HCT116 (cell line): ENCODE results near the gene MS4A3. TPM values are rescaled to one million over a fixed set of nuclear protein-coding genes. Genes with fewer than 3 reads are reported as not detected.
A peak's percentile ranks its signal among the peaks of the same experiment; 100 is the strongest.

Source experiments
- ATAC-seq: fragments of 200-7000 bp; cut with Tn5 transposase; 2 replicates; pipeline ENCODE4 v1.9.1; 2020; ENCODE audit warnings: mild to moderate bottlenecking, moderate library complexity
- Bru-seq: library from RNA; stranded (reverse); fragments of 400-500 nt; gene quantifications from one replicate; lab custom pipeline; 2021; lab: Mats Ljungman, UMichigan
- BruChase-seq, 2 experiments: library from RNA; stranded (reverse); fragments of 400-500 nt; gene quantifications; one replicate each; lab custom pipeline; 2021; lab: Mats Ljungman, UMichigan
- BruUV-seq: library from RNA; stranded (reverse); fragments of 400-500 nt; replicated peaks from 2 replicates; lab custom pipeline; 2021; lab: Mats Ljungman, UMichigan
- CTCF ChIA-PET: fragments of 300-600 bp; sonication (Branson Sonifier 250); formaldehyde crosslinking; loops from one replicate; lab custom pipeline; 2021; ENCODE audit warnings: antibody characterized with exemption; lab: Charles Lee
- POLR2A ChIA-PET: fragments of 300-600, 350-600 bp; sonication (Branson Sonifier 250); formaldehyde crosslinking; loops from one replicate; lab custom pipeline; 2021; ENCODE audit warnings: antibody characterized with exemption; lab: Charles Lee
- RAD21 ChIA-PET, 2 experiments: fragments of 300-600 bp; sonication (Branson Sonifier 250); formaldehyde crosslinking; loops; one replicate each; lab custom pipeline; 2023; ENCODE audit warnings: low total read pairs in 2 of 2; ENCODE audit not compliant: uncharacterized antibody in 2 of 2, unreplicated experiment in 2 of 2, low non-redundant PET in 1 of 2; lab: Charles Lee
- DNase-seq: peaks from one replicate; pipeline ENCODE4 v3.0.0-alpha.2; 2010; ENCODE audit warnings: low read depth, low spot score
- H2AFZ ChIP-seq: fragments of 200-600 bp; shearing (Covaris generic), sonication (generic); 2 replicates; pipeline ENCODE4 v1.6.1; 2017; ENCODE audit warnings: low read depth, mixed run types, mixed read lengths, antibody characterized with exemption, low read length; ENCODE audit not compliant: poor library complexity, severe bottlenecking
- H3K27ac ChIP-seq: 2 replicates; pipeline ENCODE4 v1.5.1; 2012; ENCODE audit warnings: low read depth, low read length
- H3K27me3 ChIP-seq: fragments of 200-600 bp; sonication (generic); 2 replicates; pipeline ENCODE4 v1.6.1; 2016; ENCODE audit warnings: mixed run types, low read length, mixed read lengths; ENCODE audit not compliant: insufficient read depth
- H3K36me3 ChIP-seq, 2 experiments: fragments of 200-500 bp in 1 of 2; fragments of 200-600 bp in 1 of 2; sonication (Bioruptor generic) in 1 of 2; sonication (generic) in 1 of 2; 2 replicates each; pipeline versions ENCODE4 v1.5.1 to v1.6.1; 2014 to 2016; ENCODE audit warnings: low read length in 2 of 2, inconsistent platforms in 1 of 2, mixed read lengths in 1 of 2, mixed run types in 1 of 2; ENCODE audit not compliant: insufficient read depth in 2 of 2, control insufficient read depth in 1 of 2
- H3K4me1 ChIP-seq, 2 experiments: fragments of 200-600 bp in 1 of 2; sonication (generic) in 1 of 2; 2 replicates each; pipeline versions ENCODE4 v1.5.1 to v1.6.1; 2012 to 2017; ENCODE audit warnings: low read length in 2 of 2, inconsistent platforms in 1 of 2, mild to moderate bottlenecking in 1 of 2, mixed read lengths in 1 of 2, mixed run types in 1 of 2, moderate library complexity in 1 of 2; ENCODE audit not compliant: insufficient read depth in 2 of 2, control insufficient read depth in 1 of 2
- H3K4me2 ChIP-seq: fragments of 200-600 bp; sonication (generic); 2 replicates; pipeline ENCODE4 v1.6.1; 2017; ENCODE audit warnings: mixed run types, low read length, mixed read lengths
- H3K4me3 ChIP-seq, 2 experiments: fragments of 200-600 bp in 1 of 2; sonication (generic) in 1 of 2; replicated peaks in 1 of 2; 2 replicates each; pipeline ENCODE4 v1.5.1; 2011 to 2016; ENCODE audit warnings: low read length in 2 of 2, control low read depth in 1 of 2, low read depth in 1 of 2, mild to moderate bottlenecking in 1 of 2, mixed read lengths in 1 of 2, mixed run types in 1 of 2
- H3K79me2 ChIP-seq: fragments of 200-600 bp; sonication (generic); 2 replicates; pipeline ENCODE4 v1.6.1; 2017; ENCODE audit warnings: mild to moderate bottlenecking, mixed run types, low read length, moderate library complexity, mixed read lengths; ENCODE audit not compliant: insufficient read depth
- H3K9ac ChIP-seq: fragments of 200-600 bp; sonication (generic); 2 replicates; pipeline ENCODE4 v1.6.1; 2016; ENCODE audit warnings: low read length, mixed read lengths
- H3K9me2 ChIP-seq: fragments of 200-600 bp; sonication (generic), shearing (Covaris generic); 2 replicates; pipeline ENCODE4 v1.6.1; 2017; ENCODE audit warnings: mixed run types, mild to moderate bottlenecking, moderate library complexity; ENCODE audit not compliant: insufficient read depth
- H3K9me3 ChIP-seq, 2 experiments: fragments of 200-500 bp in 1 of 2; fragments of 200-600 bp in 1 of 2; sonication (Bioruptor generic) in 1 of 2; sonication (generic) in 1 of 2; 2 replicates each; pipeline ENCODE4 v1.6.1; 2014 to 2017; ENCODE audit warnings: low read length in 2 of 2, mixed read lengths in 2 of 2, inconsistent platforms in 1 of 2, low read depth in 1 of 2, mild to moderate bottlenecking in 1 of 2, mixed run types in 1 of 2, moderate library complexity in 1 of 2; ENCODE audit not compliant: control insufficient read depth in 1 of 2, insufficient read depth in 1 of 2
- H4K20me1 ChIP-seq: fragments of 200-600 bp; sonication (generic), shearing (Covaris generic); 2 replicates; pipeline ENCODE4 v1.6.1; 2017; ENCODE audit warnings: mixed run types, mild to moderate bottlenecking, moderate library complexity; ENCODE audit not compliant: insufficient read depth
- ATF3 ChIP-seq: IDR thresholded peaks from 2 replicates; pipeline ENCODE4 v1.6.1; 2012
- CBX3 ChIP-seq: IDR thresholded peaks from 2 replicates; pipeline ENCODE4 v1.6.1; 2012; ENCODE audit warnings: low read depth
- CTCF ChIP-seq, 3 experiments: fragments of 200-600 bp in 1 of 3; sonication (generic) in 1 of 3; IDR thresholded peaks in 2 of 3; conservative IDR thresholded peaks in 1 of 3; 2 replicates each; pipeline ENCODE4 v1.5.1; 2012 to 2017; ENCODE audit warnings: low read depth in 2 of 3, low read length in 2 of 3, antibody characterized with exemption in 1 of 3, borderline replicate concordance in 1 of 3, control low read depth in 1 of 3, mild to moderate bottlenecking in 1 of 3, mixed read lengths in 1 of 3, mixed run types in 1 of 3, moderate library complexity in 1 of 3; ENCODE audit not compliant: insufficient read depth in 1 of 3
- EGR1 ChIP-seq: IDR thresholded peaks from 2 replicates; pipeline ENCODE4 v1.6.1; 2012; ENCODE audit warnings: low read depth
- ELF1 ChIP-seq: IDR thresholded peaks from 2 replicates; pipeline ENCODE4 v1.6.1; 2012; ENCODE audit warnings: low read depth, borderline replicate concordance
- FOSL1 ChIP-seq: IDR thresholded peaks from 2 replicates; pipeline ENCODE4 v1.6.1; 2012; ENCODE audit warnings: low read depth
- JUND ChIP-seq: IDR thresholded peaks from 2 replicates; pipeline ENCODE4 v1.6.1; 2012
- POLR2A ChIP-seq: IDR thresholded peaks from 2 replicates; pipeline ENCODE4 v1.7.0; 2011; ENCODE audit warnings: borderline replicate concordance; ENCODE audit not compliant: insufficient read depth, insufficient read length; ENCODE audit errors: extremely low read depth
- POLR2AphosphoS5 ChIP-seq: IDR thresholded peaks from 2 replicates; pipeline ENCODE4 v1.6.1; 2011; ENCODE audit warnings: mild to moderate bottlenecking, low read depth, low read length, moderate library complexity
- RAD21 ChIP-seq: IDR thresholded peaks from 2 replicates; pipeline ENCODE4 v1.6.1; 2012; ENCODE audit warnings: low read depth, mild to moderate bottlenecking
- REST ChIP-seq: IDR thresholded peaks from 2 replicates; pipeline ENCODE4 v1.6.1; 2012; ENCODE audit warnings: low read depth
- SIN3A ChIP-seq: IDR thresholded peaks from 2 replicates; pipeline ENCODE4 v1.6.1; 2012; ENCODE audit warnings: low read depth
- SP1 ChIP-seq: IDR thresholded peaks from 2 replicates; pipeline ENCODE4 v1.6.1; 2012; ENCODE audit warnings: low read depth
- SRF ChIP-seq: IDR thresholded peaks from 2 replicates; pipeline ENCODE4 v1.6.1; 2012; ENCODE audit warnings: low read depth
- TCF7L2 ChIP-seq: IDR thresholded peaks from 2 replicates; pipeline ENCODE4 v1.7.0; 2011; ENCODE audit warnings: borderline replicate concordance, inconsistent platforms; ENCODE audit not compliant: insufficient read depth, insufficient read length; ENCODE audit errors: extremely low read depth
- ZFX ChIP-seq: fragments of 450-650 bp; IDR thresholded peaks from 2 replicates; pipeline ENCODE4 v1.6.1; 2017
- ZNF274 ChIP-seq: fragments of 200-500 bp; sonication (Bioruptor generic); IDR thresholded peaks from 2 replicates; pipeline ENCODE4 v1.6.1; 2014; ENCODE audit warnings: mild to moderate bottlenecking, low read depth, low read length, inconsistent platforms
- intact Hi-C: fragments of 100-400 bp; cut with micrococcal nuclease; formaldehyde crosslinking; loops from 2 replicates; pipeline ENCODE4 v1.10.0; 2022
- long read RNA-seq: library from polyadenylated mRNA; unstranded; transcript quantifications from one replicate; pipeline ENCODE4 v2.0.0, GENCODE V29; 2021; ENCODE audit not compliant: unreplicated experiment
- polyA plus RNA-seq: library from polyadenylated mRNA; unstranded; fragments of >200 nt; gene quantifications from 2 replicates; pipeline ENCODE4 v1.2.1, GENCODE V29; 2012; ENCODE audit warnings: missing spikeins
- total RNA-seq: library from RNA; stranded (reverse); gene quantifications from one replicate; pipeline ENCODE4 v1.2.1, GENCODE V29; 2021; ENCODE audit not compliant: unreplicated experiment
- TF ChIP-seq, protein P1 (sequence below): IDR thresholded peaks from 2 replicates; pipeline ENCODE4 v1.6.1; 2011; ENCODE audit warnings: mild to moderate bottlenecking, low read length, moderate library complexity; ENCODE audit not compliant: insufficient replicate concordance; ENCODE audit errors: extremely low read depth

The MS4A3 gene
- total RNA-seq: not detected
- not detected in 2 replicates for polyA plus RNA-seq
- percentile 9 among the genes with signal in this experiment for Bru-seq, nascent RNA
- BruChase-seq, experiment 1, labeled RNA remaining after a 6-hour chase: percentile 11 among the genes with signal in this experiment
- not detected for BruChase-seq, experiment 2, labeled RNA remaining after a 2-hour chase
- long read RNA-seq: 0 reads

GRCh38 chr11:60056349-60056969 lies at the start of gene MS4A3:
MS4A3 (plus strand) TSS chr11:60056665; CDS start chr11:60061161, 4,496 bp downstream.
- ChIA-PET RAD21 (no interaction called here), POLR2A (no interaction called here), CTCF (no interaction called here)
- H3K4me1 ChIP-seq: no peaks in the 10 kb centered on the region
- H3K9me2 ChIP-seq: no peaks in the 10 kb centered on the region
- H2AFZ ChIP-seq: no peak within 1 kb of the TSS
- no peaks in the 10 kb centered on the region for H3K36me3 ChIP-seq
- DNase-seq: no peak
- H3K79me2 ChIP-seq: no peaks in the 10 kb centered on the region
- no peaks in the 10 kb centered on the region for H3K27me3 ChIP-seq
- no peak within 1 kb of the TSS for H3K4me2 ChIP-seq
- no peak for ATAC-seq
- no peaks in the 10 kb centered on the region for H4K20me1 ChIP-seq
- H3K27ac ChIP-seq: no peak within 1 kb of the TSS
- no peak within 1 kb of the TSS for H3K9ac ChIP-seq
- TF ChIP-seq TCF7L2: no peak
- TF ChIP-seq SP1: no peak
- TF ChIP-seq JUND: no peak
- TF ChIP-seq ZNF274: no peak
- TF ChIP-seq SRF: no peak
- TF ChIP-seq SIN3A: no peak
- no peak for TF ChIP-seq ZFX
- TF ChIP-seq, protein P1, sequence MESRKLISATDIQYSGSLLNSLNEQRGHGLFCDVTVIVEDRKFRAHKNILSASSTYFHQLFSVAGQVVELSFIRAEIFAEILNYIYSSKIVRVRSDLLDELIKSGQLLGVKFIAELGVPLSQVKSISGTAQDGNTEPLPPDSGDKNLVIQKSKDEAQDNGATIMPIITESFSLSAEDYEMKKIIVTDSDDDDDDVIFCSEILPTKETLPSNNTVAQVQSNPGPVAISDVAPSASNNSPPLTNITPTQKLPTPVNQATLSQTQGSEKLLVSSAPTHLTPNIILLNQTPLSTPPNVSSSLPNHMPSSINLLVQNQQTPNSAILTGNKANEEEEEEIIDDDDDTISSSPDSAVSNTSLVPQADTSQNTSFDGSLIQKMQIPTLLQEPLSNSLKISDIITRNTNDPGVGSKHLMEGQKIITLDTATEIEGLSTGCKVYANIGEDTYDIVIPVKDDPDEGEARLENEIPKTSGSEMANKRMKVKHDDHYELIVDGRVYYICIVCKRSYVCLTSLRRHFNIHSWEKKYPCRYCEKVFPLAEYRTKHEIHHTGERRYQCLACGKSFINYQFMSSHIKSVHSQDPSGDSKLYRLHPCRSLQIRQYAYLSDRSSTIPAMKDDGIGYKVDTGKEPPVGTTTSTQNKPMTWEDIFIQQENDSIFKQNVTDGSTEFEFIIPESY: no peak
- TF ChIP-seq REST: no peak
- no peak for TF ChIP-seq POLR2AphosphoS5
- no peak for TF ChIP-seq POLR2A
- no peak for TF ChIP-seq FOSL1
- no peak for TF ChIP-seq ELF1
- no peak for TF ChIP-seq RAD21
- no peak for TF ChIP-seq EGR1
- no peak for TF ChIP-seq ATF3
- no peak for TF ChIP-seq CBX3
- no peak for TF ChIP-seq CTCF (IDR thresholded peaks at IDR 0.05 in 2 of 3, conservative IDR thresholded peaks at IDR 0.05 in 1 of 3; ENCODE audit: borderline replicate concordance in 1 of 3, insufficient read depth in 1 of 3, low read depth in 2 of 3, low read length in 2 of 3)
- no peak within 1 kb of the TSS for H3K4me3 ChIP-seq
- BruUV-seq: no TSS peak
- no peaks in the 10 kb centered on the region for H3K9me3 ChIP-seq
- intact Hi-C loops: no loop called here
